HT-29 (cell line): ENCODE measurements around the gene LRRC49. TPM values are rescaled to one million over a fixed set of nuclear protein-coding genes. Genes with fewer than 3 reads are reported as not detected.

Source experiments
- DNase-seq: peaks from one replicate; pipeline ENCODE4 v3.0.0-alpha.2; 2015; ENCODE audit warnings: low spot score
- total RNA-seq: library from RNA; depleted of rRNA; stranded (reverse); fragments of >200 nt; shearing (Covaris generic); gene quantifications from 2 replicates; pipeline ENCODE4 v1.2.3, GENCODE V29; 2014; rRNA removed

The LRRC49 gene
- total RNA-seq, 1 experiment from 2014 or later, result 4.2 TPM

DNA sequence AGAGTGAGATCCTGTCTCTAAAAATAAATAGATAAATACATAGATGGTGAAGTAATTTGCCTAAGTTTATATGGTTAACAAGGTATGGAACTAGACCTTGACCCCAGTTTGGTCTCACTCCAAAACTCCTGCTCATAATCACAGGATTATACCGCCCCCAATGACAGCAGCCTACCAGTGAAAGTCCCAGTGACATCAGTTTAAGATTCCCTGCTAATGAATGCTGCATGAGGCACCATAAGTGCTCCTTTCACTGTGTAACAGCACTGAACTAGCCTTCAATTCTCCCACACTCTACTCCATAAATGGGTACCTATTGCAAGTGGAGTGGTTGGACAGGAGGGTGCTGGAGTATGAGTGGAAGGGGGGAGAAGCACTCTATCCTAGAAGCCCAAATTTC, 199.0 kb downstream of the LRRC49 start:
- DNase-seq, result no peak

DNA sequence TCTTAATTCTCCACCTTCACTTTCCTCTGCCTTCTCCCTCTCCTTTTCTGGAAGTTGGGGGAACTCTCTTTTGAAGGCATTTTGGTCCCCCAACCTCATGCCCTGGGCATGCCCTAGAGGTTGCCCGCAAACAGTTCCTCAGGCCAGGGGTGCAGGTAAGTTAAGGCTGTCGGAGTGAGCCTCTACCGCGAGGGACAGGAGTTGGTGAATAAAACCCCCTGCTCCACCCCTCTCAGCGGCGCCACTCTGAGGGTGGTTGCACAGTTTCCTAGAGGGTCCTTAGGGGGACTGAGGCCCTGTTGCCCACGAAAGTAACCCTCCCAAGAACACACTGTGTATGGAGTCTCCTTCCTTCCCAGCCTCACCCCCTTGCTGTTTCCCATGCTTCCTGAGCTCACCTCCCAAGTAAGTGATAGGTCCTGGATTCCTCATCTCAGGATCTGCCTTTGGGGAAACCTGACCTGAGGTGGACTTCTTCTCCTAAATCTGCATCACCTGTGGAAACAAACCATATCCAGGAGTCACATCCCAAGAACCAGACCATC, 199.5 kb downstream of the LRRC49 start:
- DNase-seq, result no peak

DNA sequence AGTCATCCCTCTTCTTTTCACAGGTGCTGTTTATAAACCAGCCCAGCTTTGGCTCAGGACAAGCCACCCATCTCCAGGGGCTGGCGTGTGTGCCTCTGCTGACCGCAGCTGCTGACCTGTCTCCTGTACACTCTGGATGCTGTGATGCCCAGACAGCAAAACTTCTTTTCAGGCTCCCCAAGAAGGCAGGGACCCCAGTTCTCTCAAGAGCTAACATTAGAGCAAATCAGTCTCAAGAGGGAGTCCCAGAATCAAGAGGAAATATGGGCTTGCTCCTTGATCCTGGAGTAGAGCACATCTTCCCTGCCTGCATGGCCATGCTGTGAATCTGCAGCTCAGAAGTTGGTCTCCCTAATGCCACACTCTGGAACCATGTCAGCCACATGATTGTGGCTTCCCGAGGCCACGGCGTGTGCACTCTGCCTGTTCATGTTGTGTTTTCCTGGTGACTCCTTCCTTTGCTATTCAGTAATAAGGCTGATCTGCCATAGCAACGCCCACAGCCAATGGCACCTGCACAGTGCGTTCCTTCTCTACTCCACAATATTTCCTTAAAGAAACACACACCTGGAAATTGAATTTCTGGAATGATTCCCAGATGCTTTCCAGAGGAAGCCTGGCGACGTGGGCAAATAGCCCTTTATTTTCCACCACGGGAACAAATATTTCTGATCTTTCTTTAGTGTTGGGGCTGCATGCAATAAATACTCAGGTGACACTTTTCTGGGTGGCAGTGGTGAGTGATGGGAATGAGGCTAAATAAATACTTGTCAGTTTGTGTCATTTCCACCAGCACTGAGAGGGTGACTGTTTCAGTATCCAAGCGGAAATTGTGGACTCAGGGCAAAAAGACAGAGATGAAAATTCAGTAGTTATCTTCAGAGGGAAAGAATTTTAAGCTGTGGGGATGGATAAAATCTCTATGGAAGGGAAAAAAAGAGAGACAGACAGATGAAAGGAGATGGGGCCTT, 200.7 kb downstream of the LRRC49 start:
- peak; percentile 93 for DNase-seq

DNA sequence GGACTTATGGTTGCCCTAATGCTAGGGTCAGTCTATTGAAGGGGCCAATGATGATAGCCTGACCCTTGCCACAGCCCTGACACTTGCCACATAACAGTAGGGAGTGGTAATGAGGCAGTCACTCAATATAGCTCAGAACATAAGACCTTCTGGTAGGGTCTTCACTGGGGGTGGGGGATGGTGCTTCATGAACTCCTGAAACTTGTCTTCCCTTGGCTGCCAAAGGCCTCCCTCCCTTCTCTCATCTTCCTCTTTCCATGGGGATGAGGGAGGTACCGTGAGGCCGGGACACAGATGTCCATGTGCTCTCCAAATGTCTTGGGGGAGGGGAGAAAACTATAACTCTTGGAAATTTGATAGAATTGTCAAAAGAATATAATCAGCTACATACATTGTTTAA, 201.5 kb downstream of the LRRC49 start:
- no peak for DNase-seq

DNA sequence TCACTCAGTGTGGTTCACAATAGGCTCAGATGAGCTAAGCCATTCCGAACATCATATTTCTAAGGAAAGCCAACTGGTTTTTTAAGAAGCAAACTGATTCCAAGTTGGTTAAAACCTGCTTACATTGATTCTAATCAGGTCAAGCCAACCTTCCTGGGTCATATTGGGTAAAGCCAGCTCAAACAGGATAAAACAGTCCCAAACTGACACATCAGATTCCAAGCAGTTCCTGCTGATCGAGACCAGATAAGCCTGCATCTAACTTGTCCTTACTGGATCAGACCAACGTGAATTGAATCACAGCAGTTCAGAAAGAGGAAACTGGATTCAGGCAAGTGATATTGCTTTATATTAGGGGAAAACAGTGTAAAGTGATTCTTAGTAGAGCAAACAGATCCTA, 204.1 kb downstream of the LRRC49 start:
- peak; percentile 66 for DNase-seq

DNA sequence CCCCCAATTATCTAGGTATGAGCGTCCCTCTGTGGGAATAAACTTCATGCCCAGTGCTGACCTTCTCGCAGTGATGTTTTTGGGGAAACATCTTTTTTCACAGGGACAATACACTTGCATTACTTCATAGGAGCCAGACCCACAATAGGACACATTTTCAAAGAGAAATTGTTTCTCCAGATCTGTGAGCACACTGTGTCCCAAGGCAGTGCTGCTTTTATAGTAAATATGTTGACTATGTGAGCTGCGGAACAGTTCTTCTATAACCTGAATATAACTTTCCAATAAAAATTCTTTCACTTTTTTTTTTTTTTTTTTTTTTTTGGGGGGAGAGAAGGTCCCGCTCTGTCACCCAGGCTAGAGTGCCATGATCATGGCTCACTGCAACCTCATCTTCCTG, 205.3 kb downstream of the LRRC49 start:
- no peak for DNase-seq

DNA sequence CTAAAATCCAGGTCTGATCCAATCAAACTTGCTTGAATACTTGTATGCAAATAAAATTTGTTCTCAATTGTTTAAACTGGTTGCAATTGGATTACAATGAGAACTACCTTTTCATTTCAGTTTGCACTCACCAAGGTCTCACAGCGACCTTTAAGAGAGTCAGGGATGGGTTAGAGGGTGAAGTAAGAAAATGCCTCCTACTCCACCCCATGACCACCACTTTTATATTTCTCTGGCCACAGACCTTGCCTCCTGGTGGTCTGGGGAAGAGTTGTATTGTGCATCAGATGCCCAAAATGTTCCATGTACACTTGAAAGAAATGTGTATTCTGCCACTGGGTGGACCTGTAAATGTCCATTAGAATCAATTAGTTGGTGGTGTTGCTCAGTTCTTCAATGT, 206.3 kb downstream of the LRRC49 start:
- DNase-seq, result no peak

Other genes with a start within 250 kb of the LRRC49 start
- 20.2 and 20.5 TPM in 2 replicates for gene UACA, start 129.3 kb upstream of the LRRC49 start, total RNA-seq
- gene LARP6, start 38.7 kb upstream of the LRRC49 start, total RNA-seq, result 4.4 and 5.6 TPM in 2 replicates
- 2.7 and 3.9 TPM in 2 replicates for gene THAP10, start 393 bp upstream of the LRRC49 start, total RNA-seq
- 19.5 and 31.9 TPM in 2 replicates for gene THSD4, start 222.6 kb downstream of the LRRC49 start, total RNA-seq